HG03039 (cell line): ENCODE measurements around the gene PYDC1.
"Not testable (repeated sequence)": the region's sequence is repeated elsewhere in the genome, so short reads cannot be mapped to it uniquely, and the experiment has no call there.

Experiments
- ATAC-seq: cut with Tn5 transposase; IDR thresholded peaks from one replicate; pipeline ENCODE4 v1.9.1; 2021; ENCODE audit warnings: mild to moderate bottlenecking, moderate library complexity; ENCODE audit not compliant: unreplicated experiment

PYDC1 gene

GRCh38 chr16:31196324-31197088 is 20.4 kb downstream of the PYDC1 start:
- ATAC-seq: no peak

DNA sequence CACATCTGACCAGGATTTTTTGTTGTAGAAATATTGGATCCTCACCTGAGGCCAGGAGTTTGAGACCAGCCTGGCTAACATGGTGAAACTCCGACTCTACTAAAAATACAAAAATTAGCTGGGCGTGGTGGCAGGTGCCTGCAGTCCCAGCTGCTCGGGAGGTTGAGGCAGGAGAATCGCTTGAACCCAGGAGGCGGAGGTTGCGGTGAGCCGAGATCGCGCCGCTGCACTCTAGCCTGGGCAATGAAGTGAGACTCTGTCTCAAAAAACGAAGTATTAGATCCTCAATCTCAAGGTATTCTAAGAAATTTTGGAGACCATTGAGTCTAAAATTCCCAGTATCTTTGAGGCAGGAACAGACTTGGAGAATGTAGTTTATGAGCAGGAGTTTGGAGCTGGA is 21.1 kb downstream of the PYDC1 start:
- ATAC-seq: not testable (repeated sequence)

DNA sequence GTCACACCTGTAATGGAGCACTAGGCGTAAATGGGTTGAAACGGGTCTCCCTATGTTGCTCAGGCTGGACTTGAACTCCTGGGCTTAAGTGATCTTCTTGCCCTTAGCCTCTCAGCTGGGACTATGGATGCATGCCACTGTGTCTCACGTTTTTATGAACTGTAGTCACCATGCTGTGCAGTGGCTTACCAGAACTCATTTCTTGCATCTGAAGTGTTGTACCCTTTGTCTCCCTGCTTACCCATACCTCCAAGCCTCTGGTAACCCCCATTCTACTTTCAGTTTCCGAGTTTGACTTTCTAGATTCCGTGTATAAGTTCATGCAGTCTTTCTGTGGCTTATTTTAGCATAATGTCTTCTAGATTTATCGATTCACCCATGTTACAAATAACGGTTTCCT is 22.0 kb downstream of the PYDC1 start:
- no peak for ATAC-seq

GRCh38 chr16:31193874-31194273 is 23.1 kb downstream of the PYDC1 start:
- ATAC-seq: no peak

DNA sequence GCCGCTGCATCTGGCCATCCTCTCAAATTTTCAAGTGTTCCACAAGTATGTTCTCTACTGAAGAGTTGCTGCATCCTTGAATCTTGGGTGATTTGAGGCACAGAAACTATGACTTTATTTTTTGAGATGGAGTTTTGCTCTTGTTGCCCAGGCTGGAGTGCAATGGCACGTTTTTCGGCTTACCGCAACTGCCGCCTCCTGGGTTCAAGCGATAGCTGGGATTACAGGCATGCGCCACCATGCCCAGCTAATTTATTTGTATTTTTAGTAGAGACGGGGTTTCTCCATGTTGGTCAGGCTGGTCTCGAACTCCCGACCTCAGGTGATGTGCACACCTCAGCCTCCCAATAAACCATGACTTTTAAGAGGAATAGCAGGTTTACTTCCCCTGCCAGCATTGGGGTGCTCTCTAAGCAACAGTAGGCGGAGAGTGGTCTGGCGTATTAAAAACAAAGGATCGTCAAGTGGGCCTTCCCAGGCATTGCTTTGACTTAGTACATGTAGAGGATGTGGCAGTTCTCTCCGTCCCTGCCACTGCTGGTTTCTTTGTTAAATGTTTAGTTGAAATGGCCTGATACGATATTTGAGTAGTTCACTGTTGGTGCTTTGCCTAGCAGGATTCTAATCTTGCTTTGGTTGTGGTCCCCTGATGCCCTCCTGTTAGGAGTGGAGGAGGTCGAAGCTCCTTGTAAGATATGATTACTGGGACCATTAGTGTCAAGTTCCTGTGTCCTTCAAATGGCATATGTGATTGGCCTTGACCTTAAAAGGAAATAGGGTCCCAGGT is 23.9 kb downstream of the PYDC1 start:
- no peak for ATAC-seq

GRCh38 chr16:31191697-31192428 is 25.1 kb downstream of the PYDC1 start:
- no peak for ATAC-seq

DNA sequence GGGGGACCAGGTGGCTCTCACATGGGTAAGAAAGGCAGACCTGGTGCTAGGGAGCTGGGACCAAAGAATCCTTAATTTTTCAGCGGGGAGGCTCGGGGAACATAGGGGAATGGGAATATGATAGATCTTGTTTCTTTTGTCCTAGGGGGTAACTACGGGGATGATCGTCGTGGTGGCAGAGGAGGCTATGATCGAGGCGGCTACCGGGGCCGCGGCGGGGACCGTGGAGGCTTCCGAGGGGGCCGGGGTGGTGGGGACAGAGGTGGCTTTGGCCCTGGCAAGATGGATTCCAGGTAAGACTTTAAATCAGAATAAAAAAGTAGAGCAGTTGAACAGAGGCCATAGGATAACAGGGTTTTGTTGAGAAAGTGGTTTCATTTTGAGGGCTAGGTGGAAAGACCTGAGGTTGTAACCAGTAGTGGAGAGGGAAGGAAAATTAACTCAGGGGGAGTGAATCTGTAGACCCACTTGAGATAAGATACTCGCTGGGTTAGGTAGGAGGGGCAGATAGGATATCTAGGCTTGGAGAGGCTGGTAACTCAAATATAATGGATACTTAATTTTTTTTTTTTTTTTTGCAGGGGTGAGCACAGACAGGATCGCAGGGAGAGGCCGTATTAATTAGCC is 26.0 kb downstream of the PYDC1 start:
- ATAC-seq: no peak

DNA sequence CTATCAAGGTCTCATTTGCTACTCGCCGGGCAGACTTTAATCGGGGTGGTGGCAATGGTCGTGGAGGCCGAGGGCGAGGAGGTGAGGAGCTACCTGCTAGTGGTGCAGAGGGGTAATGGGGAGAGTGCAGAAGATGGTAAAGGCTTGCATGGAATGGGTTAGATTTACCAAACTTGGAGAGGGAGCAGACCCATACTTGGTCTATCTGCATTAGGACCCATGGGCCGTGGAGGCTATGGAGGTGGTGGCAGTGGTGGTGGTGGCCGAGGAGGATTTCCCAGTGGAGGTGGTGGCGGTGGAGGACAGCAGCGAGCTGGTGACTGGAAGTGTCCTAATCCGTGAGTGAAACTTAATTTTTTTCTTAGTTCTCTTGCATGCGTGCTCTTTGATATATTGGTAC is 26.9 kb downstream of the PYDC1 start:
- ATAC-seq: no peak

DNA sequence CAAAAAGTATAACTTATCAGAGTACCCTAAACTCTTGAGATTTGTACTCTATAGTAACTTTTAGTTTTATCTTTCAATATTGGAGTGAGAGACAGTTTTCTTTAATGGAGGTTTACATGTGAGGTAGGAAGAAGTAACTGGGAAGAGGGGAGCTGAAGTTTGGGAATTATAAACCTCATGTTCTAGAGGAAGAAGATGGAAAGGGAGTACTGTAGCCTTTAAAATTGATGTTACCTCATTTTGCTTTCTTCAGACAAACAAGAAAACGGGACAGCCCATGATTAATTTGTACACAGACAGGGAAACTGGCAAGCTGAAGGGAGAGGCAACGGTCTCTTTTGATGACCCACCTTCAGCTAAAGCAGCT is 27.5 kb downstream of the PYDC1 start:
- no peak for ATAC-seq

DNA sequence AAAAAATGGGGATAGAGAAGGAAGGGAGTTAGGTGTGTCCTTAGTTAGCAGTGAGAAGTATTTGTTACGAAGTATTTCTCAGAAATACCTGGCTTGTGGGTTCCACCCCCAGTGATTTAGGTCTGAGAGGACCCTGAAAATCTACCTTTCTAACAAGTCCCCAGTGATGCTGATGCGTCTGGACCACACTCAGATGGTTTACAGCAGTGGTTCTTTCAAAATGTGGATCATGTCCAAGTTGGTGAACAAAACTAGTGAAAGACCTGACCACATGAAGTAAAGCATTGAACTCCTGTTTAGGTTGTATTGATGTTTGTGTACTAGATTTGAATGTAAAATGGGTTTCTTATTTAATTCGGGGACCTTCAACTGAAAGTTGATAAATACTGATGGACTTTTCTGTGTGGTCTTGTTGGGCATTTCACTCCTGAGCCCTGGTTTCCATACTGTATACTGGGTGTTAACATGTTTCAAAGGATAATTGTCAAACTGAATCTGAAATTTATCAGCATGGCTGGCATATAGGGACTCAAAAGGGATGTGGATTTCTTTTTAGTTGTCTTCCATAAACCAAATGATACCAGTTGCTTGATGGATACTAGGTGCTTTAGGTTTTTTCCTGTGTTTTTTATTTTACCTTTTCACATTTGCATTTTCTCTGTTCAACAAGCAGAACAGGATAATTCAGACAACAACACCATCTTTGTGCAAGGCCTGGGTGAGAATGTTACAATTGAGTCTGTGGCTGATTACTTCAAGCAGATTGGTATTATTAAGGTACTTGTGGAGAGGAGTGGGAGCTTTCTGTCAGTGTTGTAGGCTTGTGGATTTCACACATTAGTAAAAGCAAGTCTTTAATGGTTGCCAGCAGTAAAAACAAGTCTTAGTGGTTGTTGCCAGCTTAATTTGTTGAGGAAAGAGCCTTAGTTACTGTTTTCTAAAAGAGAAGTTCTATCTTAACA is 28.2 kb downstream of the PYDC1 start:
- ATAC-seq: no peak

GRCh38 chr16:31187808-31188189 is 29.1 kb downstream of the PYDC1 start:
- no peak for ATAC-seq

DNA sequence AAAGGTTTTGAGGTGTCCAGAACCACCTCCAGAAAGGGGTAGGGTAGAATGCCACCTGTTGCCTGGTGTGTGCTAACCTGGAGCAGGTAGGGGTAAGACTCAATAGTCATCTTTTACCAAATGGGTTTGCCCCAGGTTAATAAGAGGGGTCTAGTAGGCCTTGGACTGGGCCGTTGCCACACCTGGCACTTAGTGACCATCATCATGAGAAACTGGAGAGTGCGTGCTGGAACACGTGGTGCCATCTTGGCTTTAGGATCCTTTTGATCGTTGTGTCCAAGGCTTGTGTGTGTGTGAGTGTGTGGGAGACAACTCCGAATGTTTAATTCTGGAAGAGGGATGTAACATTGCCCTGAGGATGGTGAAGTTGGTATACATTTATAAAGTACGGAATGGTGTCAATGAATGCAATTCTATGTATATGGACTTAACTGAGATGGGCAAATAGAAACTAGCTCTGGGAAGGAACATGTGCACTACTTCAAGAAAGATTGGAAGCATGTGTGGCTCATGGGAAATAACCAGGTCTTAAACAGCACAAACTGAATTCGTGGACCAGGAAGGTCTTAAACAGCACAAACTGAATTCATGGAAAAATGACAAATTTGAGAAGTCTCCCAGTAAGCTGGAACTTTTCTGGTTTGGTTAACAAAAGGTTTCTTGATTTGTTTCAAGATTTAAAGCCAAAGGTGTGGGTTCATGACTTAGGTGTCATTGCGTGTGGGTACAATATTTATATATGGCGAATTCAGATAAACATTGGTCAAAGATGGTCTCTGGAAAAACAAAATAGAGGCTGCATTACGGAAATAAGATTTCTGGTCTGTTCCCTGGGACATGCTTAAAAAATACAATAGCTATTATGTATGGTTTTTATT is 29.8 kb downstream of the PYDC1 start:
- no peak for ATAC-seq

GRCh38 chr16:31186176-31186575 is 30.8 kb downstream of the PYDC1 start:
- no peak for ATAC-seq

DNA sequence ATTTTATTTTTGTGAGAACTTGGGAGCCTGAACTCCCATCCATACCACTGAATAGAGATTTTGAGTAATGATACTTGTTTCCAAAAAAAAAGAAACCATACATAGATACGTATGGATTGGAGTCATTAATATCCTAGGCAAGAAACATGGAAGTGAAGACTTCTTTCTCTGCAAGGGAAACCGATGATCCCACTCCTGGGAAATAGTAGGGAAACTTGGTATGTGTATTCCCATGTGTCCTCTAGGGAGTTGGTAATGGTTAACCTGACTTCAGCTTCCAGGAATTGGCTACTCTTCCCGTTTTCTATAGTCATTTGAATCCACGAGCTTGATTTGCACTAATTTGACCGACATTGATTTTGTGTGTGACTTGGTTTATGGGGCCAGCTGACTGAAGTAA is 31.6 kb downstream of the PYDC1 start:
- ATAC-seq: no peak

DNA sequence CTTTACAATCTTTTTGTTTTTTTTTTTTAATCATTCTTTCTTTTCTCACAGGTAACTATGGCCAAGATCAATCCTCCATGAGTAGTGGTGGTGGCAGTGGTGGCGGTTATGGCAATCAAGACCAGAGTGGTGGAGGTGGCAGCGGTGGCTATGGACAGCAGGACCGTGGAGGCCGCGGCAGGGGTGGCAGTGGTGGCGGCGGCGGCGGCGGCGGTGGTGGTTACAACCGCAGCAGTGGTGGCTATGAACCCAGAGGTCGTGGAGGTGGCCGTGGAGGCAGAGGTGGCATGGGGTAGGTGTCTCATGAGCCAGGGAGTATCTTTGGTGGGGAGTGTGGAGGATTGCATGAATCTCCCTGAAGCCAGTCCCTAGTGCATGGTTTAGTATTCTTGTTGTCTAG is 32.0 kb downstream of the PYDC1 start:
- no peak for ATAC-seq

DNA sequence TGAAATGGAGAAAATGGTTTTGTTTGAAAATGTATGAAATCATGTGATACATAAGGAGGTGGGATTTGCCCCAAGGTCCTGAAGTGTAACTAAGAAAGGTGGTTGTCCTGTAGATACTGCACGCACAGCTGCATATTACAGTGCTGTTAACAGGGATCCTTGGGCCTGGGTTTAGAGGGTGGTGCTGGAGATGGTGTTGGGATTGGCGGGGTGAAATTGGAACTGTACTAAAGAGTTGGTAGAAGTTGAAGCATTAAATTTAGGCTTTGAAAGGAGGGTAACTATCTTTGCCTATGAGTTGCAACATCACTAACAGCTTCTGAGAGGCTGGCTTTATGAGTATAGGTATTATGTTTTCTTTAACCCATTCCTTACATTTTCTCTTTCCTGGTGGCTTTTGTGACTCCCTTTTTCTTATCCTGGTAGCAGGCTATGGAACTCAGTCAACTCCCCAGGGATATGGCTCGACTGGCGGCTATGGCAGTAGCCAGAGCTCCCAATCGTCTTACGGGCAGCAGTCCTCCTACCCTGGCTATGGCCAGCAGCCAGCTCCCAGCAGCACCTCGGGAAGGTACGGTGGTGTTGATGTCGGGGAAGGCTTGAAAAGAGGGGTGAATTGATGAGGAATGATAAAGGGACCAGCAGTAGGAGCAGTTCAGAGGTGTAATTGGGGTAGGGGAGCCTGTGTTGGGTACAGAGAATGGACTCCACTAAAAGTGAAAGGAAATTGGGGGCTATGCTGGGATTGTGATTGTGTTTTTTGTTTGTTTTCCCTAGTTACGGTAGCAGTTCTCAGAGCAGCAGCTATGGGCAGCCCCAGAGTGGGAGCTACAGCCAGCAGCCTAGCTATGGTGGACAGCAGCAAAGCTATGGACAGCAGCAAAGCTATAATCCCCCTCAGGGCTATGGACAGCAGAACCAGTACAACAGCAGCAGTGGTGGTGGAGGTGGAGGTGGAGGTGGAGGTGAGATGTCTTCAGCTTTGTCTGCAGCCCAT is 33.2 kb downstream of the PYDC1 start:
- ATAC-seq: no peak

DNA sequence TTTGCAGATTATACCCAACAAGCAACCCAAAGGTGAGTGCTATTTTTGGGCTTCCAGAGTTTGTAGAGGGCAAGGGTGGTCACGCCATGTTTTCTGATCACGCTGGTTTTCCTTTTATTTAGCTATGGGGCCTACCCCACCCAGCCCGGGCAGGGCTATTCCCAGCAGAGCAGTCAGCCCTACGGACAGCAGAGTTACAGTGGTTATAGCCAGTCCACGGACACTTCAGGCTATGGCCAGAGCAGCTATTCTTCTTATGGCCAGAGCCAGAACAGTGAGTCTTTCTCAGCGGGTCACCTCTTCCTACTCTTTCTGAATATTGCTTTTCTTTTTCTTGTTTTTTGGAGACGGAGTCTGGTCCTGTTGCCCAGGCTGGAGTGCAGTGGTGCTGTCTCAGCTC is 34.5 kb downstream of the PYDC1 start:
- no peak for ATAC-seq
